Neutrophil (primary cell): ENCODE results near the gene CES3.

Experiments
- H3K27ac ChIP-seq: fragments of 200-600 bp; sonication (generic); 2 replicates; pipeline ENCODE4 v1.5.1; 2016; ENCODE audit warnings: mild to moderate bottlenecking, moderate library complexity
- H3K27me3 ChIP-seq: fragments of 200-600 bp; sonication (generic); 2 replicates; pipeline ENCODE4 v1.6.0; 2016; ENCODE audit warnings: mild to moderate bottlenecking
- H3K36me3 ChIP-seq: fragments of 200-600 bp; sonication (generic); 2 replicates; pipeline ENCODE4 v1.5.1; 2017
- H3K4me1 ChIP-seq, 2 experiments: fragments of 200-600 bp in 1 of 2; sonication (generic) in 1 of 2; 1 replicate in 1 of 2; 2 replicates in 1 of 2; pipeline versions ENCODE4 v1.5.1 to v1.6.1; 2013 to 2016; ENCODE audit warnings: low read depth in 1 of 2, low read length in 1 of 2, mild to moderate bottlenecking in 1 of 2, moderate library complexity in 1 of 2; ENCODE audit not compliant: control insufficient read depth in 1 of 2, insufficient read depth in 1 of 2
- H3K4me3 ChIP-seq, 2 experiments: fragments of 200-600 bp in 1 of 2; sonication (generic) in 1 of 2; 1 replicate in 1 of 2; 2 replicates in 1 of 2; pipeline ENCODE4 v1.5.1; 2013 to 2016; ENCODE audit warnings: low read depth in 1 of 2, low read length in 1 of 2, mild to moderate bottlenecking in 1 of 2, moderate library complexity in 1 of 2
- H3K9me3 ChIP-seq: fragments of 200-600 bp; sonication (generic); 2 replicates; pipeline ENCODE4 v1.5.1; 2016
- TF ChIP-seq, protein P1 (sequence below): fragments of 200-600 bp; sonication (generic); IDR thresholded peaks from 2 replicates; pipeline ENCODE4 v1.5.1; 2016; ENCODE audit warnings: antibody characterized with exemption

Gene CES3

DNA sequence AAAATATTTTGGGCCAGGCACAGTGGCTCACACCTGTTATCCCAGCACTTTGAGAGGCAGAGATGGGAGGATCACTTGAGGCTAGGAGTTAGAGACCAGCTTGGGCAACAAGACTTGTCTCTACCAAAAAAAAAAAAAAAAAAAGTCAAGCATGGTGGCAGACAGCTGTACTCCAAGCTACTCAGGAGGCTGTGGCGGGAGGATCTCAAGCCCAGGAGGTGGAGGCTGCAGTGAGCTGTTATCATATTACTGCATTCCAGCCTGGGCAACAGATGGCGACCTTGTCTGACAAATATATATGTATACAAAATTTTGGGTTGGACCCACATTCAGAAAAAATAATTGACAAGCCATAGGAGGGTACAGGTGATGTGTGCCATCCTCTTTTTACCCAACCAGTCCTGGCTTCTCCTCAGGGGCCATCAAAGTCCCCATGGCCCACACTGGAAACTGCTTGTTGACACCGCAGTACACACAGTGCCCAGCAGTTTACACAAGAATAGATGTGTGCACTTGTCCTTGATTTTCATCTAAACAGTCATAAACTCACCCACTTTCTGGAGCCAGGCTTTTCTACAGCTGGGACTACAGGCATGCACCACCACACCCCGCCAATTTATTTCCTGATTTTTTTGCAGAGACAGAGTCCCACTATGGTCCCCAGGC, 24.0 kb upstream of the CES3 start:
- Histone ChIP-seq H3K4me3 (no peak overlapping the region), H3K9me3 (no peaks in the 10 kb centered on the region), H3K27me3 (no peaks in the 10 kb centered on the region), H3K4me1 (peaks cover 20 to 23% of the 10 kb centered on the region in 2 experiments), H3K36me3 (peaks cover 46% of the 10 kb centered on the region), H3K27ac (no peak overlapping the region)
- TF ChIP-seq, protein P1, sequence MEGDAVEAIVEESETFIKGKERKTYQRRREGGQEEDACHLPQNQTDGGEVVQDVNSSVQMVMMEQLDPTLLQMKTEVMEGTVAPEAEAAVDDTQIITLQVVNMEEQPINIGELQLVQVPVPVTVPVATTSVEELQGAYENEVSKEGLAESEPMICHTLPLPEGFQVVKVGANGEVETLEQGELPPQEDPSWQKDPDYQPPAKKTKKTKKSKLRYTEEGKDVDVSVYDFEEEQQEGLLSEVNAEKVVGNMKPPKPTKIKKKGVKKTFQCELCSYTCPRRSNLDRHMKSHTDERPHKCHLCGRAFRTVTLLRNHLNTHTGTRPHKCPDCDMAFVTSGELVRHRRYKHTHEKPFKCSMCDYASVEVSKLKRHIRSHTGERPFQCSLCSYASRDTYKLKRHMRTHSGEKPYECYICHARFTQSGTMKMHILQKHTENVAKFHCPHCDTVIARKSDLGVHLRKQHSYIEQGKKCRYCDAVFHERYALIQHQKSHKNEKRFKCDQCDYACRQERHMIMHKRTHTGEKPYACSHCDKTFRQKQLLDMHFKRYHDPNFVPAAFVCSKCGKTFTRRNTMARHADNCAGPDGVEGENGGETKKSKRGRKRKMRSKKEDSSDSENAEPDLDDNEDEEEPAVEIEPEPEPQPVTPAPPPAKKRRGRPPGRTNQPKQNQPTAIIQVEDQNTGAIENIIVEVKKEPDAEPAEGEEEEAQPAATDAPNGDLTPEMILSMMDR = no peak

DNA sequence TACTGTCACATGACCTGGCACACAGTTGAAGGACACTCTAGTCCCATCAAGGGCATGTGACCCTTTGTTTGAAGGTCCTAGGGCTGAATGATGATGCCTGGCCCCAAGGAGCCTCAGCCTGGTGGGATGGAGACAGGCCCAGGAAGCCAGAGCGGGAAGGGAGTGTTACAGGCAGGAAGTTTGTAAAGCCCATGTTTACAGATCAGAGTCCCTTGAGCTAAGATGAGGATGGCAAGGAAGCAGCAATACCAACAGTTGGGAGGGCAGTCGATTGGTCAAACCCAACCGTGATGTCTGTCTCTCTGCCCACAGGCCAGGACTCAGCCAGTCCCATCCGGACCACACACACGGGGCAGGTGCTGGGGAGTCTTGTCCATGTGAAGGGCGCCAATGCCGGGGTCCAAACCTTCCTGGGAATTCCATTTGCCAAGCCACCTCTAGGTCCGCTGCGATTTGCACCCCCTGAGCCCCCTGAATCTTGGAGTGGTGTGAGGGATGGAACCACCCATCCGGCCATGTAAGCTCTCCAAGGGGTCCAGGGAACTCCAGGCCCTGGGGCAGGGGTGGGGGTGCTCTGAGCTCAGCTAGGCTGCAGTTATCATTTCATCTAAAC, 23.2 kb upstream of the CES3 start:
- H3K36me3 ChIP-seq = peaks cover 48% of the 10 kb centered on the region

DNA sequence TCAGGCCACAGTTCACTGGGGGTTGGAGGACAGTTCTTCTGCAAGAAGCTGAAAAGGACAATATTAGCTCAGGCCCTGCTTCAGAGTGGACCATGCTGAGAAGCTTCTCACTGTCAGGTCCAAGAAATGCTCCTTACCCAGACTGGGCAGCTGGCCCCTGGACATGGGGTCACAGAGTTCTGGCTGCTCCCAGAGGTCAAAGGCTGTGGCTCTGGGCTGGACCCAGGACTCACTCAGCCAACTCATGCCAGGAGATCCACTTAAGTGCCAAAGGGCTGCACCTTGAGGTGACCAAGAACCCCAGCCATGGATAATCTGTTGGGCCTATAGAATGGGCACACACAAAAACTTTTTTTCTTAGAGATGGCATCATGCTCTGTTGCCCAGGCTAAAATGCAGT, 21.7 kb upstream of the CES3 start:
- H3K36me3 ChIP-seq = peaks cover 61% of the 10 kb centered on the region
- H3K4me3 ChIP-seq = no peak overlapping the region
- no peaks in the 10 kb centered on the region for H3K9me3 ChIP-seq
- TF ChIP-seq, protein P1 = no peak
- peaks cover 12 to 13% of the 10 kb centered on the region in 2 experiments for H3K4me1 ChIP-seq
- H3K27ac ChIP-seq = no peak overlapping the region
- H3K27me3 ChIP-seq = no peaks in the 10 kb centered on the region

More for the DNA sequence above, 23.2 kb upstream of the CES3 start:
- TF ChIP-seq, protein P1 = no peak
- no peaks in the 10 kb centered on the region for H3K9me3 ChIP-seq
- H3K27ac ChIP-seq = no peak overlapping the region
- no peak overlapping the region for H3K4me3 ChIP-seq
- H3K4me1 ChIP-seq = peaks cover 20 to 23% of the 10 kb centered on the region in 2 experiments
- H3K27me3 ChIP-seq = no peaks in the 10 kb centered on the region

DNA sequence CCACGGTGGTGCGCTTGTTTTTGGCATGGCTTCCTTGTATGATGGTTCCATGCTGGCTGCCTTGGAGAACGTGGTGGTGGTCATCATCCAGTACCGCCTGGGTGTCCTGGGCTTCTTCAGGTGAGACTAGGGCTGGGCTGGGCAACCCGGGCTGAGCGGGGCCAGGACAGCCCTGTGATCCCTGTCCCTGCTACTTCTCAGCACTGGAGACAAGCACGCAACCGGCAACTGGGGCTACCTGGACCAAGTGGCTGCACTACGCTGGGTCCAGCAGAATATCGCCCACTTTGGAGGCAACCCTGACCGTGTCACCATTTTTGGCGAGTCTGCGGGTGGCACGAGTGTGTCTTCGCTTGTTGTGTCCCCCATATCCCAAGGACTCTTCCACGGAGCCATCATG, 20.8 kb upstream of the CES3 start:
- Histone ChIP-seq H3K9me3 (no peaks in the 10 kb centered on the region), H3K4me1 (peaks cover 8 to 10% of the 10 kb centered on the region in 2 experiments), H3K36me3 (peaks cover 61% of the 10 kb centered on the region), H3K27ac (no peak overlapping the region), H3K27me3 (no peaks in the 10 kb centered on the region), H3K4me3 (no peak overlapping the region)
- TF ChIP-seq, protein P1 = no peak

DNA sequence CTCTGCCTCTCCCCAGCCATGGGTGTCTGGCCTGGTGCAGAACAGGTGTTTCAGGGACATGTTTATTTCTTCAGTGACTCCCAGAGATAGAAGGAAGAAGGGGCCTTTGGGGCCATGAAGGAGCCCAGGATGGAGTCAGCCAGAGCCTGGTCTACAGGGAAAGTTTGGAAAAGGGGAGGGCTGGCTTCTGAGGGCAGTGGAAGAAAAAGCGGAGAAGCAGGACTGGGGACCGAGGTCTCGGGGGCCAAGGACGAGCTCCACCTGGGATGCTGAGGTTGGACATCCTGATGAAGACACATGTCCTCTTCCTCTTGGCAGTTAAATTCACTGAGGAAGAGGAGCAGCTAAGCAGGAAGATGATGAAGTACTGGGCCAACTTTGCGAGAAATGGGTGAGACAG, 18.1 kb upstream of the CES3 start:
- Histone ChIP-seq H3K9me3 (no peaks in the 10 kb centered on the region), H3K36me3 (peaks cover 61% of the 10 kb centered on the region), H3K4me1 (peaks cover 10 to 11% of the 10 kb centered on the region in 2 experiments), H3K27me3 (peaks cover 16% of the 10 kb centered on the region), H3K4me3 (no peak overlapping the region), H3K27ac (no peak overlapping the region)
- TF ChIP-seq, protein P1 = no peak
